Upper lobe of left lung (tissue), 4 donors: Measurements from ENCODE around the gene RSRC1.

ENCODE experiments used
- POLR2A ChIP-seq, 4 donors: fragments of 450-650 bp; IDR thresholded peaks; one replicate each; pipeline ENCODE4 v1.5.1; 2016 to 2017; ENCODE audit warnings: antibody characterized with exemption in 4 of 4, mild to moderate bottlenecking in 2 of 4
- POLR2AphosphoS5 ChIP-seq, 2 donors: sonication (generic); formaldehyde crosslinking; IDR thresholded peaks; one replicate each; pipeline ENCODE4 v1.5.1; 2017; ENCODE audit warnings: antibody characterized with exemption in 2 of 2
- TF ChIP-seq, protein P1 (sequence below), 6 experiments: fragments of 450-650 bp in 4 of 6; fragments of 200-600 bp in 2 of 6; sonication (generic) in 2 of 6; IDR thresholded peaks; one replicate each; pipeline ENCODE4 v1.5.1; 2016 to 2019; ENCODE audit warnings: antibody characterized with exemption in 6 of 6

DNA sequence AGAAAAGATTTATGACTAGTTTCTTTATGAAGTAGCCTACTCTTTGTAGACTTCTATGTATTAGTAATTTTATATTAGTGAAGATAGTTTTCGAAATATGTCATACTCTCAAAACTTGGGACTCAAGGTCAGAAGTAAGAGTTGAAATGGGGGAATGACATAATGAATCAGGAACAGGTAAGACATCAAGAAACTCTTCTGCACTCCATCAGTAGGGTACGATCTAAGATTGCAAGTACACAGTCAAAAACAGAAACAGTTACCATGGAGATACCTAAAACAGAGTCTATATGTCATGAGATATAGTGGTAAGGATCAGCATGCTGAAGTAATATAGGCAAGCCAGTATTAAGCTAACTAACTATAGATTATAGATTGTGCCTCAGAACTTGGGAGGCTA, 274.1 kb downstream of the RSRC1 start:
- no peak for TF ChIP-seq POLR2AphosphoS5 (IDR thresholded peaks at IDR 0.05)
- TF ChIP-seq, protein P1, sequence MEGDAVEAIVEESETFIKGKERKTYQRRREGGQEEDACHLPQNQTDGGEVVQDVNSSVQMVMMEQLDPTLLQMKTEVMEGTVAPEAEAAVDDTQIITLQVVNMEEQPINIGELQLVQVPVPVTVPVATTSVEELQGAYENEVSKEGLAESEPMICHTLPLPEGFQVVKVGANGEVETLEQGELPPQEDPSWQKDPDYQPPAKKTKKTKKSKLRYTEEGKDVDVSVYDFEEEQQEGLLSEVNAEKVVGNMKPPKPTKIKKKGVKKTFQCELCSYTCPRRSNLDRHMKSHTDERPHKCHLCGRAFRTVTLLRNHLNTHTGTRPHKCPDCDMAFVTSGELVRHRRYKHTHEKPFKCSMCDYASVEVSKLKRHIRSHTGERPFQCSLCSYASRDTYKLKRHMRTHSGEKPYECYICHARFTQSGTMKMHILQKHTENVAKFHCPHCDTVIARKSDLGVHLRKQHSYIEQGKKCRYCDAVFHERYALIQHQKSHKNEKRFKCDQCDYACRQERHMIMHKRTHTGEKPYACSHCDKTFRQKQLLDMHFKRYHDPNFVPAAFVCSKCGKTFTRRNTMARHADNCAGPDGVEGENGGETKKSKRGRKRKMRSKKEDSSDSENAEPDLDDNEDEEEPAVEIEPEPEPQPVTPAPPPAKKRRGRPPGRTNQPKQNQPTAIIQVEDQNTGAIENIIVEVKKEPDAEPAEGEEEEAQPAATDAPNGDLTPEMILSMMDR (IDR thresholded peaks at IDR 0.05), result no peak
- no peak for TF ChIP-seq POLR2A (IDR thresholded peaks at IDR 0.05)
